Loucy (cell line): ENCODE data around the gene IDH3G.

Source experiments
- H2AFZ ChIP-seq: fragments of 200-600 bp; sonication (generic); 2 replicates; pipeline ENCODE4 v1.6.0; 2016; ENCODE audit warnings: antibody characterized with exemption, mild to moderate bottlenecking, low read length, moderate library complexity
- H3F3A ChIP-seq: fragments of 200-600 bp; 2 replicates; pipeline ENCODE4 v1.6.0; 2016; ENCODE audit warnings: antibody characterized with exemption, low read depth, mild to moderate bottlenecking
- H3K27me3 ChIP-seq: fragments of 200-600 bp; sonication (generic); 2 replicates; pipeline ENCODE4 v1.6.1; 2014; ENCODE audit warnings: low read length, mild to moderate bottlenecking; ENCODE audit not compliant: insufficient read depth, poor library complexity, severe bottlenecking
- H3K36me3 ChIP-seq: fragments of 200-600 bp; sonication (generic); 2 replicates; pipeline ENCODE4 v1.6.1; 2016; ENCODE audit warnings: low read length; ENCODE audit not compliant: insufficient read depth
- H3K4me1 ChIP-seq: fragments of 200-600 bp; sonication (generic); 2 replicates; pipeline ENCODE4 v1.5.1; 2014; ENCODE audit warnings: low read length, mild to moderate bottlenecking; ENCODE audit not compliant: insufficient read depth, poor library complexity, severe bottlenecking
- H3K4me2 ChIP-seq: fragments of 200-600 bp; sonication (generic); 2 replicates; pipeline ENCODE4 v1.6.0; 2014; ENCODE audit warnings: antibody characterized with exemption, low read length, low read depth, mild to moderate bottlenecking; ENCODE audit not compliant: poor library complexity, severe bottlenecking
- H3K4me3 ChIP-seq: fragments of 200-600 bp; sonication (generic); 2 replicates; pipeline ENCODE4 v1.5.1; 2014; ENCODE audit warnings: low read length, mild to moderate bottlenecking, mixed read lengths; ENCODE audit not compliant: poor library complexity, severe bottlenecking
- H3K79me2 ChIP-seq: fragments of 200-600 bp; sonication (generic); 2 replicates; pipeline ENCODE4 v1.6.1; 2014; ENCODE audit warnings: low read length; ENCODE audit not compliant: insufficient read depth
- H3K9ac ChIP-seq: fragments of 200-600 bp; sonication (generic); 2 replicates; pipeline ENCODE4 v1.6.0; 2014; ENCODE audit warnings: mild to moderate bottlenecking, low read depth, low read length, moderate library complexity; ENCODE audit not compliant: poor library complexity, severe bottlenecking
- H3K9me2 ChIP-seq: fragments of 200-600 bp; sonication (generic); replicated peaks from 2 replicates; pipeline ENCODE4 v1.6.1; 2016; ENCODE audit warnings: low read depth, low read length, mixed read lengths
- H3K9me3 ChIP-seq: fragments of 200-600 bp; sonication (generic); 2 replicates; pipeline ENCODE4 v1.6.1; 2014; ENCODE audit warnings: mild to moderate bottlenecking, antibody characterized with exemption, low read length, low read depth; ENCODE audit not compliant: insufficient read depth
- H4K20me1 ChIP-seq: fragments of 200-600 bp; sonication (generic); 2 replicates; pipeline ENCODE4 v1.6.0; 2014; ENCODE audit warnings: antibody characterized with exemption, low read length, mild to moderate bottlenecking; ENCODE audit not compliant: insufficient read depth, poor library complexity, severe bottlenecking
- EZH2phosphoT487 ChIP-seq: fragments of 200-600 bp; IDR thresholded peaks from 2 replicates; pipeline ENCODE4 v1.6.1; 2018; ENCODE audit warnings: antibody characterized with exemption, mild to moderate bottlenecking, moderate library complexity, borderline replicate concordance
- TF ChIP-seq, protein P1 (sequence below): fragments of 200-600 bp; sonication (generic); conservative IDR thresholded peaks from 2 replicates; pipeline ENCODE4 v1.5.1; 2014; ENCODE audit warnings: mild to moderate bottlenecking, antibody characterized with exemption, low read length

IDH3G gene

DNA sequence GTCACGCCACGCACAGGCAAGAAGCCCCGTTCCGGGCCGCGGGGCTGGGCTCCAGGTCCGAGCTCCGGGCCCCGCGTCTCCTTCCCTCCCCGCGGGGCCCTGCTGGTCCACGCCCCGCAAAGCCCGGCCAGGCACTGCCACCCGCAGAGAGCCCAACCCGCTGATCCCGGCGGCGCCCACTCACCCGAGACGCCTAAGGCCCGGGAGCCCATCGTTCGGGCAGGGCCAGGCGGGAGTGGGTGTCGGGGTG, 35.3 kb upstream of the IDH3G start:
- Histone ChIP-seq H3F3A (no peaks in the 10 kb centered on the region), H3K9ac (no peak overlapping the region), H3K4me2 (no peak overlapping the region), H4K20me1 (no peaks in the 10 kb centered on the region), H3K4me1 (no peaks in the 10 kb centered on the region), H3K4me3 (no peak overlapping the region), H3K79me2 (no peaks in the 10 kb centered on the region), H2AFZ (no peak overlapping the region), H3K27me3 (no peaks in the 10 kb centered on the region), H3K9me3 (no peaks in the 10 kb centered on the region), H3K9me2 (no peaks in the 10 kb centered on the region), H3K36me3 (no peaks in the 10 kb centered on the region)
- no peak for TF ChIP-seq EZH2phosphoT487
- TF ChIP-seq, protein P1, sequence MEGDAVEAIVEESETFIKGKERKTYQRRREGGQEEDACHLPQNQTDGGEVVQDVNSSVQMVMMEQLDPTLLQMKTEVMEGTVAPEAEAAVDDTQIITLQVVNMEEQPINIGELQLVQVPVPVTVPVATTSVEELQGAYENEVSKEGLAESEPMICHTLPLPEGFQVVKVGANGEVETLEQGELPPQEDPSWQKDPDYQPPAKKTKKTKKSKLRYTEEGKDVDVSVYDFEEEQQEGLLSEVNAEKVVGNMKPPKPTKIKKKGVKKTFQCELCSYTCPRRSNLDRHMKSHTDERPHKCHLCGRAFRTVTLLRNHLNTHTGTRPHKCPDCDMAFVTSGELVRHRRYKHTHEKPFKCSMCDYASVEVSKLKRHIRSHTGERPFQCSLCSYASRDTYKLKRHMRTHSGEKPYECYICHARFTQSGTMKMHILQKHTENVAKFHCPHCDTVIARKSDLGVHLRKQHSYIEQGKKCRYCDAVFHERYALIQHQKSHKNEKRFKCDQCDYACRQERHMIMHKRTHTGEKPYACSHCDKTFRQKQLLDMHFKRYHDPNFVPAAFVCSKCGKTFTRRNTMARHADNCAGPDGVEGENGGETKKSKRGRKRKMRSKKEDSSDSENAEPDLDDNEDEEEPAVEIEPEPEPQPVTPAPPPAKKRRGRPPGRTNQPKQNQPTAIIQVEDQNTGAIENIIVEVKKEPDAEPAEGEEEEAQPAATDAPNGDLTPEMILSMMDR: no peak

DNA sequence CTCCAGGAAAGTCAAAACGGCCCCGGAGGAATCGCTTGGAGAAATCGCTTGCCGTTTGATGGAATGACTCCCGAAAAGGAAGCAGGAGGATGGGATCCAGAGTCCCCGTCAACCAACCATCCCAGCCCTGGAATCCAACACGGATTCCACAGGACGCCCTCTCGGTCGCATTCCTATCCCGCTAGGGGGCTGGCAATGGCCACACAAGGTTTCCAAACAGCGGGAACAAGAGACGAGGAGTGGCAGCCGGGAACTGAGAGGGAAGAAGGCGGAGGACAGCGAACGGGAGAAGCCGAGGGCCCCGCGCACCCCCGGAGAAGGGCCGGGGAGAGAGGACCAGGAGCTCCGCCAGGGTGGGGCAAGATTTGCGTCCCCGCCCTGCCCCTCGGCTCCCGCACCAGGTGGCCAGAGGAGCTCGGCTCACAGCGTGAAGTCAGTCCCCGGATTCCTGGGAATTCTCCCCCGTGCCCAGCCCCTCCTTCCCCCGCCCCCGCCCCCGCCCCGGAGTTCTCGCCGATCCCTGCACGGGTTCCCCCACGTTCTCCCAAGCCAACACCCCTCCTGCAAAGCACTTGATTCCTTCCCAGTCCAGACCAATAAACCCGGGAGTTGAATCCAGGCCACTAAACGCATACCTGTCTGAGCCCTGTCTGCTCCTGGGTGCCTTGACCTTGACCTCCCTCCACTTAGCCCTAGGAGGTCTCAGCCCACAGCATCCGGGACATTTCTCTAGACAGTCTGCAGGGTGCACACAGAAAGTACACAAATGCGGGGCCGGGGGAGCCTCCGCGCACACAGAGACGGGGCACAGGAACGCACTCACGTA, 34.8 kb upstream of the IDH3G start:
- Histone ChIP-seq H2AFZ (no peak overlapping the region), H3K9me2 (no peaks in the 10 kb centered on the region), H3K36me3 (no peaks in the 10 kb centered on the region), H3K27me3 (no peaks in the 10 kb centered on the region), H3K4me3 (no peak overlapping the region), H3K79me2 (no peaks in the 10 kb centered on the region), H3K4me1 (no peaks in the 10 kb centered on the region), H3K9ac (no peak overlapping the region), H3K9me3 (no peaks in the 10 kb centered on the region), H4K20me1 (no peaks in the 10 kb centered on the region), H3K4me2 (no peak overlapping the region), H3F3A (no peaks in the 10 kb centered on the region)
- TF ChIP-seq, protein P1: no peak
- TF ChIP-seq EZH2phosphoT487: no peak

DNA sequence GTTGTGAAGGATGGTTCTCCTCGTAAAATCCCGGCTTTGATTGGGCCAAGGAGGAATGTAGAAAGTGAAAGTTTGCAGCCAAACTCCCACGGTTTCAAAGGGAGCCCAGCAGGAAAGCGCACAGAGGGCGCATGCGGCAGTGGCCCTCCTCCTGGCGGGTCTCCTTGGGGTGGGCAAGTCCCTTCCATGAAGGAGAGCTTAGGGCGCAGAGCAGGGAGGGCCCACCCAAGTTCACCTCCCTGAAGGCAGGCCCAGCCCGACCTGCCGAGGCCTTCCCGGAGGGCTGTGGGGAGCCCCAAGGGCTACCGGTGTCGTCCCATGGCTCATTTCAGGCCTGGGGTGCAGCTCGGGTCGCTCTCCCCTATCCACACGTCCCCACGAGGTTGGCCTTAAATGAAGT, 34.1 kb upstream of the IDH3G start:
- H2AFZ ChIP-seq: no peak overlapping the region
- H3K9me3 ChIP-seq: no peaks in the 10 kb centered on the region
- H3K9me2 ChIP-seq: no peaks in the 10 kb centered on the region
- H3K4me3 ChIP-seq: no peak overlapping the region
- no peaks in the 10 kb centered on the region for H3F3A ChIP-seq
- H3K79me2 ChIP-seq: no peaks in the 10 kb centered on the region
- peaks cover 4% of the 10 kb centered on the region for H3K4me1 ChIP-seq
- no peaks in the 10 kb centered on the region for H3K27me3 ChIP-seq
- TF ChIP-seq, protein P1: no peak
- no peak for TF ChIP-seq EZH2phosphoT487
- no peaks in the 10 kb centered on the region for H4K20me1 ChIP-seq
- H3K9ac ChIP-seq: no peak overlapping the region
- H3K36me3 ChIP-seq: no peaks in the 10 kb centered on the region
- no peak overlapping the region for H3K4me2 ChIP-seq
